ENCODE data around the gene CLDN14. TPM values are rescaled to one million over a fixed set of nuclear protein-coding genes. Genes with fewer than 3 reads are reported as not detected.

CLDN14 gene
- polyA plus RNA-seq, 4 donors = 2.4 to 5.4 (median 3.9) TPM

Other genes starting within 250 kb of the CLDN14 start
- gene MORC3, start 159.9 kb downstream of the CLDN14 start, polyA plus RNA-seq (ENCODE audit: insufficient read length in 4 of 4) = 10 to 100 TPM; 28.4 to 40.9 (median 37.6) TPM
- gene CHAF1B, start 94.7 kb downstream of the CLDN14 start, polyA plus RNA-seq (ENCODE audit: insufficient read length in 4 of 4) = 10 to 100 TPM in 1 of 4 donors, 1 to 10 TPM in 3; 6.9 to 10.2 (median 8.5) TPM
- gene SIM2, start 219.0 kb upstream of the CLDN14 start, polyA plus RNA-seq (ENCODE audit: insufficient read length in 4 of 4) = 10 to 100 TPM; 20.2 to 31.9 (median 25.9) TPM

Data from right renal pelvis (tissue), 4 donors.